ENCODE measurements around the gene OLAH. TPM values are rescaled to one million over a fixed set of nuclear protein-coding genes. Genes with fewer than 3 reads are reported as not detected.

Gene OLAH
- total RNA-seq, 1 donor from 2014 or later = not detected

Other genes starting within 250 kb of the OLAH start
- gene CDNF, start 205.9 kb upstream of the OLAH start, total RNA-seq = 3.2 TPM
- 11.8 TPM for gene HSPA14, start 205.6 kb upstream of the OLAH start, total RNA-seq
- gene MSANTD7, start 205.6 kb upstream of the OLAH start, total RNA-seq = 15.4 TPM
- 13.1 TPM for gene SUV39H2, start 165.1 kb upstream of the OLAH start, total RNA-seq
- 8.3 TPM for gene DCLRE1C, start 89.8 kb upstream of the OLAH start, total RNA-seq
- gene MEIG1, start 84.6 kb upstream of the OLAH start, total RNA-seq = not detected
- gene ACBD7, start 44.8 kb downstream of the OLAH start, total RNA-seq = 0.99 TPM
- gene RPP38, start 53.4 kb downstream of the OLAH start, total RNA-seq = 5.2 TPM
- gene NMT2, start 124.8 kb downstream of the OLAH start, total RNA-seq = 22.0 TPM

Data from skin of body (tissue), 1 donor.